ENCODE data around the gene LGALS1.
A peak's percentile ranks its signal among the peaks of the same experiment; 100 is the strongest.
"Not testable (repeated sequence)": the region's sequence is repeated elsewhere in the genome, so short reads cannot be mapped to it uniquely, and the experiment has no call there.

Gene LGALS1

DNA sequence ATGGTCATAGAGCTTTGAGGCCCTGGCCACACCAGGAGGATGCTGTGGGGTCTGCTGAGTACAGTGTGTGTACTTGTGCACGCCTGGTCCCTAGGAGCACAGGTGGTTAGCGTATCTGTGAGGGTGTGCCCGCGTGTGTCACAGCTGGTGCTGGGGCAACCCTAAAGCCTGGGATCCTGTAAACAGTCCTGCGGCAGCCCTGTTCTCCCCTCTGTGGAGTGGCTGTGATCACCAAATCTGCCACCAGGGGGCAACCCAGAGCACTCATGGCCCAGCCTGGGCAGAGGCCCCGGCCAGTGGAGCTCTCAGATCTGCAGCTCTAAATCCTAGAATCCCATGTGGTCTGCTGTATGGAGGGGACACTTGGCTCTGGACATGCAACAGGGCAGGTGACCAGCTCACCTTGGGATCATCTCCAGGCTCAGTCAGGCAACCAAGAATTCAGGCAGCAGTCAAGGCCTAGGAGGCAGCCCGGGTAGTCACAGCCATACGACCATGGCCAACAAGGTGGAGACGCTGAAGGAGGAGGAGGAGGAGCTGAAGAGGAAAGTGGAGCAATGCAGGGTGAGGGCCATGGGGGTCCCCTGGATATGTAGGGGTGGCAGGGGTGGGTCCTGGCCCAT is 32.1 kb upstream of the LGALS1 start:
- CTCF ChIA-PET, result interaction anchor here (0.7 to 28.2 kb wide), 24 partner anchors 9 to 172 kb away, joined by 3 to 506 read pairs (median 6); partner anchors contain the start of genes GCAT, GGA1, LGALS1 and NOL12
- Mint-ChIP-seq H3K4me3 (peak overlapping the region; percentile 49), H3K27ac (peak overlapping the region; percentile 83), H3K4me1 (peaks cover 40% of the 10 kb centered on the region), H3K36me3 (peaks cover 50% of the 10 kb centered on the region), H3K9me3 (no peaks in the 10 kb centered on the region), H3K27me3 (no peaks in the 10 kb centered on the region)
- peak; percentile 93 for DNase-seq

DNA sequence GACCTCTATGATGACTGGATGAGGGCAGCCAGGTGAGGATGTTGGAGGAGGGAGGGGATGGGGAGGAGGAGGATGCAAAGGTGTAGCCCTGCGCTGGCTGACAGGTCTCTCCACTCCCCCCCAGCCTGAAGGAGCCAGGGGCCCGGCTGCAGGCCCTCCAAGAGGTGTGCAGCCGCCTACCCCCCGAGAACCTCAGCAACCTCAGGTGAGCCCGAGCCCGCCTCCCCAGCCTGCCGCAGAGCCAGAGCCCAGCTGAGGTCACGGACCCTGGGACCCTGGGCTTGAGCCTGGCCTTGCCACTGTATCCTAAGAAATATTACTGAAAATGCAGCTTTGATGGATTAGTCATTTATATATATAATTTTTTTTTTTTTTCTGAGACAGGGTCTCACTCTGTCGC is 28.1 kb upstream of the LGALS1 start:
- no peak for DNase-seq
- CTCF ChIA-PET, result interaction anchor here (0.8 to 2.0 kb wide), 2 partner anchors 10 to 34 kb away, joined by 3 to 5 read pairs; no protein-coding TSS in a partner anchor
- H3K36me3 Mint-ChIP-seq, result peaks cover 61% of the 10 kb centered on the region
- H3K27ac Mint-ChIP-seq, result no peak overlapping the region
- H3K27me3 Mint-ChIP-seq, result no peaks in the 10 kb centered on the region
- H3K9me3 Mint-ChIP-seq, result no peaks in the 10 kb centered on the region
- no peak overlapping the region for H3K4me3 Mint-ChIP-seq
- peaks cover 20% of the 10 kb centered on the region for H3K4me1 Mint-ChIP-seq

DNA sequence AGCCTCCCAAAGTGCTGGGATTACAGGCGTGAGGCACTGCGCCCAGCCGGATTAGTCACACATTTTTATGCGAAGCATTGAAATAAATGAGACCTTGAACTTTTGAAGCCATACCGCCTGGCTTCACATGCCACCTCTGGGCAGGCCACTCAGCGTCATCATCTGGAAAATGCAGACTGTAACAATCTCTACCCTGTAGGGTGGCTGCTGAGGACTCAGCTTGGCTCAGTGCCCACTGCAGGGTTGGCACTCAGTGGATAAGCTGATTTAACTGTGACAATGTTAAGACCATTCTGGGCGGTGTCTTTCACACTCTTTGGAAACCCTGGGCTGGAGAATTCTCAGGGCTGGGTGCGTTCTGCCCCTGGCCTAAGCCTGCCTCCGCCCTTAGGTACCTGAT is 27.5 kb upstream of the LGALS1 start:
- Mint-ChIP-seq H3K9me3 (no peaks in the 10 kb centered on the region), H3K27ac (no peak overlapping the region), H3K4me1 (peaks cover 14% of the 10 kb centered on the region), H3K27me3 (no peaks in the 10 kb centered on the region), H3K36me3 (peaks cover 60% of the 10 kb centered on the region), H3K4me3 (no peak overlapping the region)
- CTCF ChIA-PET, result interaction anchor here (0.8 to 2.0 kb wide), 3 partner anchors 10 to 33 kb away, joined by 3 to 5 read pairs (median 4); partner anchors contain the start of gene LGALS1
- no peak for DNase-seq

GRCh38 chr22:37650463-37651136 is 24.8 kb upstream of the LGALS1 start:
- Mint-ChIP-seq H3K9me3 (no peaks in the 10 kb centered on the region), H3K4me3 (no peak overlapping the region), H3K27ac (no peak overlapping the region), H3K27me3 (no peaks in the 10 kb centered on the region), H3K4me1 (peaks cover 2% of the 10 kb centered on the region), H3K36me3 (peaks cover 51% of the 10 kb centered on the region)
- CTCF ChIA-PET, result interaction anchor here (1.0 kb wide), 2 partner anchors 9 to 11 kb away, joined by 3 read pairs; partner anchors contain the start of gene SH3BP1
- no peak for DNase-seq

DNA sequence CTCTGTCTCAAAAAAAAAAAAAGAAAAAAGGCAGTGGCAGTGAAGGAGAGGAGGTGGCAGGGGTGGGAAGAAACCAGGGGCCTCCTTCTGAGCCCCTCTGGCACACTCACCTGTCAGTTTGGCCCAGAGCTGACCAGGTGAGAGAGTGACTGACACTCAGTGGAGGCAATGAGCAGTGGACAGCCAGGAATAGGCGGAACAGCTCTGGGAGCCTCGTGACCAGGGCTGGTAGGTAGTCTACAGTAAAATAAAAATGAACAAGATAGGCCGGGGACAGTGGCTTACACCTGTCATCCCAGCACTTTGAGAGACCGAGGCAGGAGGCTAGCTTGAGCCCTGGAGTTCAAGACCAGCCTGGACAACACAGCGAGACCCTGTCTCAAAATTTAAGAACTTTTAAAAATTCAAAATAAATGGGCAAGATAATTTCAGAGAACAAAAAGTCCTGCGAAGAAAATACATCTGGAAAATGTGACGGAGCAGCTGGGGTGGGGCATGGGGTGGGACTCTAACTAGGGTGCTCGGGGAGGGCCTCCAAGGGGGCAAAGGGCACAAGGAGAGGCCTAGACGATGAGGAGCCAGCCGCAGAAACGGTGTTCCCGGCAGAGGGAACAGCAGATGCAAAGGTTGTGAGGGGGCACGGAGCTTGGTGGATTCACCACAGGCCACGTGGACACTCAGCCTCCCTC is 20.7 kb upstream of the LGALS1 start:
- H3K9me3 Mint-ChIP-seq, result no peaks in the 10 kb centered on the region
- H3K4me3 Mint-ChIP-seq, result no peak overlapping the region
- peaks cover 31% of the 10 kb centered on the region for H3K36me3 Mint-ChIP-seq
- H3K4me1 Mint-ChIP-seq, result peaks cover 16% of the 10 kb centered on the region
- CTCF ChIA-PET, result interaction anchor here (1.4 kb wide), 1 partner anchor 12 kb away, joined by 4 read pairs; no protein-coding TSS in a partner anchor
- no peaks in the 10 kb centered on the region for H3K27me3 Mint-ChIP-seq
- no peak for DNase-seq
- H3K27ac Mint-ChIP-seq, result no peak overlapping the region

- H3K36me3 Mint-ChIP-seq, result peaks cover 26% of the 10 kb centered on the region
- no peak for DNase-seq
- no peaks in the 10 kb centered on the region for H3K9me3 Mint-ChIP-seq
- H3K27ac Mint-ChIP-seq, result no peak overlapping the region
- no peaks in the 10 kb centered on the region for H3K27me3 Mint-ChIP-seq
- CTCF ChIA-PET, result interaction anchor here (1.4 kb wide), 1 partner anchor 12 kb away, joined by 4 read pairs; no protein-coding TSS in a partner anchor
- H3K4me1 Mint-ChIP-seq, result peaks cover 19% of the 10 kb centered on the region
- no peak overlapping the region for H3K4me3 Mint-ChIP-seq
These were observed 20.2 kb upstream of the LGALS1 start for GRCh38 chr22:37655252-37655563.

DNA sequence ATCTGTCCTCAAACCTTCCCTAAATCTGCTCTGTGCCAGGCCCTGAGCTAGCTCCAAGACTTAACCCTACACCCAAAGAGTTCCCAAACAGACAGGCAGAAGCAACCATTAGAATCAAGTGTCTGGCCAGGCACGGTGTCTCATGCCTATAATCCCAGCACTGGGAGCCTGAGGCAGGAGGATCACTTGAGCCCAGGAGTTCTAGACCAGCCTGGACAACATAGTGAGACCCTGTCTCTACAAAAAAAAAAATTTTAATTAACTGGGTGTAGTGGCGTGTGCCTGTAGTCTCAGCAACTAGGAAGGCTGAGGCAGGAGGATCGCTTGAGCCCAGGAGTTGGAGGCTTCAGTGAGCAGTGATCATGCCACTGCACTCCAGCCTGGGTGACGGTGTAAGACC is 18.9 kb upstream of the LGALS1 start:
- peaks cover 21% of the 10 kb centered on the region for H3K36me3 Mint-ChIP-seq

DNA sequence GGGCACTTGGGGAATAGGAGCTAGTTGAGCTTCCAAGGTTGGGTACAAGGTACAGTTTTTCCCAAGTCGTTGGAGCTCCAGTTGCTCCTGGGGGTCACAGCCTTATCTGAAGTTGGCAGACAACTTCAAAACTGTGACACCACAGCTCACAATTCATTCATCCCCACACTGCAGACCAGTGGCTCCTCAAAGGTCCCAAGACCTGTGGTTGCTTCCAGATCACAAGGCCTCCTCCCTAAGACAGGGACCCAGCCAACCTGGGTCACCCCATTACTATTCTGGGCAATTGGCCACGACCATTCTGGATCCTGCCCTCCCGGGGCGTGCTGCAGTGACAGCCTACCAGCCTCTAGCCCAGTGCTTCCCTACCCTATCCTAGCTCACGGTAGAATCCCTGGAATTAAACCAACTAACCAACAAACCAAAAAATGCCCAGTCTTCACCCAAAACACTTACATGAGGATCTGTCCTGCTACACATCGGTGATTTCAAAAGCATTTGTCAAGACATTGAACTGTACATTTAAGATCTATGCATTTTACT is 17.8 kb upstream of the LGALS1 start:
- no peaks in the 10 kb centered on the region for H3K9me3 Mint-ChIP-seq

More for the DNA sequence above, 18.9 kb upstream of the LGALS1 start:
- H3K4me3 Mint-ChIP-seq, H3K9me3 Mint-ChIP-seq, DNase-seq, H3K27me3 Mint-ChIP-seq: not testable (repeated sequence)
- CTCF ChIA-PET, result interaction anchor here (1.0 to 7.7 kb wide), 3 partner anchors 13 to 33 kb away, joined by 3 to 83 read pairs (median 3); no protein-coding TSS in a partner anchor
- peak overlapping the region; percentile 60 for H3K27ac Mint-ChIP-seq
- peaks cover 33% of the 10 kb centered on the region for H3K4me1 Mint-ChIP-seq

DNA sequence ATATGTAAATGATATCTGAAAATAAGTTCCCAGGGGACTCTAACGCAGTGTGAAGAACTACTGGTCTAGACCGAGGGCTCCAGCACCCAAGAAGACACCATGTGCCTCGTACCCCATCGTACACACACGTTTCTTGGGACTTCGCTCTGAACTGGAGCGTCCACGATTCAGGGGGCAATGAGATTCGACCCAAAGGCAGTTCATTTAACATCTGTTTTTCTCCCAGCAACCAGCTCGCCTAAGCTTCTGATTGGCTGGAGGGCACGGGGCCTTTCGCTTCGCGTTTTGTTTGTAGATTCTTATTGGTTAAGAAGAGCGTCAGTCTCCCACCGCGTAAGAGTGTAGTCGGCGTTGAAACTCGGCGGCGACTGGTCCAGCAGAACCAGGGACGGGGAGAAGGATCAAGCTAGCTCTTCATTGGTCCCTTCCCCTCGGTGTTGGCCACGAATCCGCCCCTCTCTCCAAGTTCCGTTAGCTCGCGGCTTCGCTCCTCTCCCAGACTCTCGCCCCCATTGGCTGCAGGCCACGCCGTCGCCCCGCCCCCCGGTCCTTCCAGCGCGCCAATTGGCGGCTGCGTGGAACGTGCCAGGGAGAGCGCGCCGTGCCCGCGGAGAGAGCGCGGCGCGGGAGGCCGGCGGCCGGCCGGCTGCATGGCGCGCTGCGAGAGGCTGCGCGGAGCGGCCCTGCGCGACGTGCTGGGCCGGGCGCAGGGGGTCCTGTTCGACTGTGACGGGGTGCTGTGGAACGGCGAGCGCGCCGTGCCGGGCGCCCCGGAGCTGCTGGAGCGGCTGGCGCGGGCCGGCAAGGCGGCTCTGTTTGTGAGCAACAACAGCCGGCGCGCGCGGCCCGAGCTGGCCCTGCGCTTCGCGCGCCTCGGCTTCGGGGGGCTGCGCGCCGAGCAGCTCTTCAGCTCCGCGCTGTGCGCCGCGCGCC is 17.0 kb upstream of the LGALS1 start, which contains the start of gene PDXP:
Gene PDXP (plus strand): TSS at position 591 of the 933 bp plus-strand sequence. CDS start 60 bp downstream, at position 651.
- Mint-ChIP-seq H3K4me3 (peak within 1 kb of the TSS; percentile 81), H3K9me3 (no peaks in the 10 kb centered on the region), H3K27ac (peak within 1 kb of the TSS; percentile 90), H3K27me3 (no peaks in the 10 kb centered on the region), H3K36me3 (peaks cover 17% of the 10 kb centered on the region), H3K4me1 (peaks cover 40% of the 10 kb centered on the region)
- CTCF ChIA-PET, result interaction anchor here (0.8 to 7.7 kb wide), 12 partner anchors 10 to 49 kb away, joined by 3 to 83 read pairs (median 6); partner anchors contain the start of gene LGALS1
- peak; percentile 99 for DNase-seq

More for the DNA sequence above, 17.8 kb upstream of the LGALS1 start:
- Mint-ChIP-seq H3K27ac (peak overlapping the region; percentile 90), H3K36me3 (peaks cover 22% of the 10 kb centered on the region), H3K4me1 (peaks cover 40% of the 10 kb centered on the region), H3K4me3 (peak overlapping the region; percentile 77), H3K27me3 (no peaks in the 10 kb centered on the region)
- CTCF ChIA-PET, result interaction anchor here (0.6 to 7.7 kb wide), 13 partner anchors 9 to 48 kb away, joined by 3 to 83 read pairs (median 6); partner anchors contain the start of gene LGALS1
- no peak for DNase-seq

DNA sequence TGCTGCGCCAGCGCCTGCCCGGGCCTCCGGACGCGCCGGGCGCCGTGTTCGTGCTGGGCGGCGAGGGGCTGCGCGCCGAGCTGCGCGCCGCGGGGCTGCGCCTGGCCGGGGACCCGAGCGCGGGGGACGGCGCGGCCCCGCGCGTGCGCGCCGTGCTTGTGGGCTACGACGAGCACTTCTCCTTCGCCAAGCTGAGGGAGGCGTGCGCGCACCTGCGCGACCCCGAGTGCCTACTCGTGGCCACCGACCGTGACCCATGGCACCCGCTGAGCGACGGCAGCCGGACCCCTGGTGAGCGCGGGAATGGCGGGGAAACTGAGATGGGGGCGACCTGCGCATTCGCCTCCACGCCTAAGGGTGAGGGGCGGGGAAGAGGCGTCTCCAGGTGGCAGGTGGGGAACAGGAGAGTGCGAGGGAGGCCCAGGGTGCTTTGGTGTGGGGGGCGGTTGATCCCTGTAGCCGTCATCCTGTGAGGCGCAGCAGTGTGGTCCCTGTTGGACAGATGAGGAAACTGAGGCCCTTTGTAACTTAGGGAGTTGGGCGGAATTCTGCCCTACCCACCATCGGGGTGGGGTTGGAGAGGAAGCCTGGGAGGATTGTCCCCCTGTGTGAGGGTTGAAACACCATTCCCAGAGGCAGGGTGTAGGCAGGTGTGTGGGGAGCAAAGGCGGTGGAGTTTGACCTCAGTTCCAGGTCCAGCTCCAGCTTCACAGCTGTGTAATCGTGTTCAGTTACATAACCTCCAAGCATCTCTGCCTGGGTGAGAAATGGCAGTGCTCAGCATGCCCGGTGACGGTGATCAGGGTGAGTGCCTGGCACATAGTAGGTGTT is 16.2 kb upstream of the LGALS1 start:
- no peaks in the 10 kb centered on the region for H3K9me3 Mint-ChIP-seq
- H3K36me3 Mint-ChIP-seq, result peaks cover 14% of the 10 kb centered on the region
- CTCF ChIA-PET, result interaction anchor here (1.0 to 7.7 kb wide), 8 partner anchors 11 to 34 kb away, joined by 3 to 83 read pairs (median 7); partner anchors contain the start of gene LGALS1

GRCh38 chr22:37659897-37660708 is 15.3 kb upstream of the LGALS1 start:
- H3K27me3 Mint-ChIP-seq, result no peaks in the 10 kb centered on the region

More for the DNA sequence above, 16.2 kb upstream of the LGALS1 start:
- peak overlapping the region; percentile 73 for H3K27ac Mint-ChIP-seq
- no peaks in the 10 kb centered on the region for H3K27me3 Mint-ChIP-seq
- peaks cover 40% of the 10 kb centered on the region for H3K4me1 Mint-ChIP-seq
- H3K4me3 Mint-ChIP-seq, result peak overlapping the region; percentile 81
- DNase-seq, result peak; percentile 55

More at GRCh38 chr22:37659897-37660708, 15.3 kb upstream of the LGALS1 start:
- CTCF ChIA-PET, result interaction anchor here (1.0 to 7.7 kb wide), 5 partner anchors 10 to 26 kb away, joined by 3 to 83 read pairs (median 15); no protein-coding TSS in a partner anchor
- peak overlapping the region; percentile 81 for H3K4me3 Mint-ChIP-seq
- H3K36me3 Mint-ChIP-seq, result peaks cover 11% of the 10 kb centered on the region
- DNase-seq, result no peak
- H3K9me3 Mint-ChIP-seq, result no peaks in the 10 kb centered on the region
- H3K4me1 Mint-ChIP-seq, result peaks cover 40% of the 10 kb centered on the region
- H3K27ac Mint-ChIP-seq, result peak overlapping the region; percentile 73

All from activated naive CD4-positive, alpha-beta T cell treated with anti-CD3 and anti-CD28 coated beads, Interleukin-2, amount 10 ng/mL, durations not matched to agents 7 days and 5 days (primary cell).